Measurements from ENCODE around the gene PSMA2. TPM values are rescaled to one million over a fixed set of nuclear protein-coding genes. Genes with fewer than 3 reads are reported as not detected.

Gene PSMA2
- total RNA-seq, 1 experiment from 2014 or later = 190 TPM

Other genes starting within 250 kb of the PSMA2 start
- 3.0 and 5.4 TPM in 2 replicates for gene C7orf25, start 20.1 kb downstream of the PSMA2 start, total RNA-seq (2014; rRNA removed; shearing (Covaris generic))
- gene MRPL32, start 202 bp upstream of the PSMA2 start, total RNA-seq (2014; rRNA removed; shearing (Covaris generic)) = 89.8 and 95.0 TPM in 2 replicates
- 4.2 and 4.3 TPM in 2 replicates for gene HECW1, start 180.5 kb upstream of the PSMA2 start, total RNA-seq (2014; rRNA removed; shearing (Covaris generic))